Ovary (tissue), 3 donors: ENCODE measurements around the gene KRT17.

Source experiments
- CTCF ChIP-seq, 3 donors: fragments of 450-650 bp in 2 of 3; fragments of 200-600 bp in 1 of 3; IDR thresholded peaks; one replicate each; pipeline versions ENCODE4 v1.5.1 to v1.8.0; 2016 to 2022; ENCODE audit warnings: antibody characterized with exemption in 3 of 3, mild to moderate bottlenecking in 1 of 3
- POLR2A ChIP-seq: fragments of 450-650 bp; IDR thresholded peaks from one replicate; pipeline ENCODE4 v1.6.1; 2017; ENCODE audit warnings: antibody characterized with exemption, mild to moderate bottlenecking, moderate library complexity
- donor health status: DM: no; HTN: no; CAD: no.

GRCh38 chr17:41666237-41666641 is 41.9 kb upstream of the KRT17 start:
- TF ChIP-seq CTCF (IDR thresholded peaks at IDR 0.05) (no peak), POLR2A (no peak)
